Measurements from ENCODE around the gene TRMT2A.

Gene TRMT2A

GRCh38 chr22:20099099-20099711, 17.8 kb downstream of the TRMT2A start:
- no peak for DNase-seq

GRCh38 chr22:20096574-20097420, 20.2 kb downstream of the TRMT2A start:
- DNase-seq: no peak

- no peak for DNase-seq
Measured at GRCh38 chr22:20095521-20095920, 21.5 kb downstream of the TRMT2A start.

- no peak for DNase-seq
Measured at GRCh38 chr22:20094197-20094807, 22.7 kb downstream of the TRMT2A start.

GRCh38 chr22:20093418-20094196, 23.4 kb downstream of the TRMT2A start:
- no peak for DNase-seq

- no peak for DNase-seq
Measured at GRCh38 chr22:20092477-20092854, 24.6 kb downstream of the TRMT2A start.

GRCh38 chr22:20091690-20092476, 25.1 kb downstream of the TRMT2A start:
- DNase-seq: no peak

GRCh38 chr22:20090730-20091240, 26.2 kb downstream of the TRMT2A start:
- no peak for DNase-seq

GRCh38 chr22:20089977-20090729, 26.9 kb downstream of the TRMT2A start:
- no peak for DNase-seq

GRCh38 chr22:20089226-20089976, 27.6 kb downstream of the TRMT2A start:
- DNase-seq: no peak

GRCh38 chr22:20088263-20088648, 28.8 kb downstream of the TRMT2A start:
- DNase-seq: no peak

- DNase-seq: no peak
Measured at GRCh38 chr22:20087319-20088262, 29.4 kb downstream of the TRMT2A start.

GRCh38 chr22:20086763-20087162, 30.3 kb downstream of the TRMT2A start:
- no peak for DNase-seq

GRCh38 chr22:20086101-20086599, 30.9 kb downstream of the TRMT2A start:
- no peak for DNase-seq

GRCh38 chr22:20085651-20086050, 31.4 kb downstream of the TRMT2A start:
- no peak for DNase-seq

GRCh38 chr22:20084547-20085413, 32.2 kb downstream of the TRMT2A start:
- peak; percentile 81 for DNase-seq

- DNase-seq: no peak
Measured at GRCh38 chr22:20083891-20084546, 33.0 kb downstream of the TRMT2A start.
